ENCODE measurements around the gene C7. TPM values are rescaled to one million over a fixed set of nuclear protein-coding genes. Genes with fewer than 3 reads are reported as not detected.

Gene C7
- total and polyA plus RNA-seq, 2 of the 8 experiments (the other 6 are each of a cell fraction or from before 2014, with no cell fraction given) = 0.08 TPM; not detected in 1

DNA sequence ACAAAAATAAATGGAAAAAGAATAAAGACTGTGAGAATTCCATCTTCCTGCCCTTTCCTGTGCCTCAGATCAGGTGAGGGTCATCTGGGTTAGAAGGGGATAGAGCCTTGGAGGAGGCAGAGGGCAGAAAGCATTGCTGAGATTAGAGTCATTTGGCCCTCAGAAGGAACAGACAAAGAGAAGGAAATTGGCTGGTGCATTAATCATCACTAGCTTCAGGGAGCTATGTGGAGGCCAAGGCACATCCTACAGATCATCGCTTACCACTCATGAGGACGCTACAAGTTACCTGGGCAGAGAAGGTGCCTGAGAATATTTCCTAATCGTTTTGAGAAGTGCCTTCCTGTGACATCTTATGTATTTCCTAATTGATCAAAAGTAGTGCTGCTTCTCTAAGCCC lies 74.5 kb downstream of the C7 start:
- Histone ChIP-seq H3K4me1 (replicated peaks in 1 of 4; ENCODE audit: control insufficient read depth in 3 of 4, insufficient read depth in 4 of 4, low read length in 3 of 4) (no peaks in the 10 kb centered on the region), H3K4ac (replicated peaks; ENCODE audit: insufficient read length, low read depth, low read length) (no peak overlapping the region), H4K5ac (ENCODE audit: insufficient read length, low read depth, low read length) (no peak overlapping the region), H2BK12ac (ENCODE audit: low read depth, low read length) (no peak overlapping the region), H4K20me1 (replicated peaks in 1 of 2; ENCODE audit: control insufficient read depth in 1 of 2, insufficient read depth in 2 of 2, low read length in 2 of 2) (no peaks in the 10 kb centered on the region), H4K91ac (replicated peaks; ENCODE audit: insufficient read length, low read length) (no peak overlapping the region), H2BK15ac (ENCODE audit: low read length) (no peak overlapping the region), H2BK120ac (replicated peaks; ENCODE audit: low read depth, low read length) (no peak overlapping the region), H3K36me3 (ENCODE audit: control insufficient read depth in 2 of 4, insufficient read depth in 4 of 4, low read length in 3 of 4) (no peaks in the 10 kb centered on the region), H3K18ac (ENCODE audit: extremely low read depth, low read length) (no peak overlapping the region), H2AK5ac (ENCODE audit: low read depth, low read length) (no peak overlapping the region), H4K8ac (ENCODE audit: extremely low read depth, insufficient read depth, low read length) (no peak overlapping the region), H3K27me3 (replicated peaks in 1 of 4; ENCODE audit: control insufficient read depth in 3 of 4, extremely low read depth in 1 of 4, insufficient read depth in 3 of 4, low read length in 3 of 4) (no peaks in the 10 kb centered on the region), H3K9me3 (ENCODE audit: insufficient read depth in 2 of 2, low read depth in 1 of 2, low read length in 1 of 2) (peaks cover 0 to 4% of the 10 kb centered on the region in 2 experiments; a peak in 1 of 4 replicates), H2AFZ (ENCODE audit: low read length) (no peak overlapping the region), H3K23ac (ENCODE audit: insufficient read length) (no peak overlapping the region), H3K79me1 (ENCODE audit: low read depth, low read length) (no peaks in the 10 kb centered on the region), H2BK5ac (ENCODE audit: low read depth, low read length) (no peak overlapping the region), H3K23me2 (ENCODE audit: low read depth, low read length) (no peaks in the 10 kb centered on the region), H3K4me3 (ENCODE audit: extremely low read depth in 1 of 4, insufficient read depth in 2 of 4, low read depth in 3 of 4, low read length in 4 of 4) (no peak overlapping the region), H3K27ac (ENCODE audit: low read depth, low read length) (no peak overlapping the region), H3K14ac (ENCODE audit: insufficient read length) (no peak overlapping the region), H3K4me2 (ENCODE audit: insufficient read depth in 1 of 2, low read depth in 2 of 2, low read length in 2 of 2) (no peak overlapping the region), H2BK20ac (ENCODE audit: low read length) (no peak overlapping the region), H3K79me2 (ENCODE audit: control insufficient read depth in 1 of 2, insufficient read depth in 2 of 2, low read length in 2 of 2) (no peaks in the 10 kb centered on the region), H3K9ac (replicated peaks in 1 of 4; ENCODE audit: extremely low read depth in 1 of 4, low read depth in 3 of 4, low read length in 3 of 4) (no peak overlapping the region), H3K56ac (replicated peaks; ENCODE audit: insufficient read length, low read depth, low read length) (no peak overlapping the region)
- ChIA-PET CTCF (ENCODE audit: partially characterized antibody) (no interaction called here), POLR2A (ENCODE audit: partially characterized antibody) (no interaction called here)
- 88% methylated on average over 3 of the region's 3 CpGs; no CpG with 5 or more reads in 1 of the 2 experiments for WGBS, 2 experiments (ENCODE audit: extremely low coverage in 1 of 2, insufficient coverage in 1 of 2, insufficient read length in 1 of 2, insufficient replicate concordance in 2 of 2, low coverage in 1 of 2, low lambda C conversion rate in 2 of 2, missing lambda C conversion rate in 1 of 2)
- no peak for TF ChIP-seq CBX5 (IDR thresholded peaks at IDR 0.05; ENCODE audit: low read depth, low read length)
- TF ChIP-seq KDM1A (IDR thresholded peaks at IDR 0.05; ENCODE audit: borderline replicate concordance, low read length) = no peak
- no peak for TF ChIP-seq ASH2L (IDR thresholded peaks at IDR 0.05; ENCODE audit: low read length)
- TF ChIP-seq EGR1 (IDR thresholded peaks at IDR 0.05; ENCODE audit: borderline replicate concordance, low read depth, low read length) = no peak
- no peak for TF ChIP-seq JUN (IDR thresholded peaks at IDR 0.05; ENCODE audit: low read depth, low read length)
- TF ChIP-seq BACH1 (IDR thresholded peaks at IDR 0.05; ENCODE audit: low read length) = no peak
- FAIRE-seq = no peak
- no peak for DNase-seq (ENCODE audit: low read depth in 1 of 2, low spot score in 2 of 2)
